Fibroblast of skin of back (primary cell): ENCODE results near the gene CD82.
"Not testable (repeated sequence)": the region's sequence is repeated elsewhere in the genome, so short reads cannot be mapped to it uniquely, and the experiment has no call there.

Experiments used
- DNase-seq: peaks from one replicate; pipeline ENCODE4 v3.0.0-alpha.2; 2013

Gene CD82

GRCh38 chr11:44533921-44534711 is 31.3 kb upstream of the CD82 start:
- no peak for DNase-seq

- no peak for DNase-seq
Measured at GRCh38 chr11:44535191-44535980, 30.1 kb upstream of the CD82 start.

GRCh38 chr11:44536788-44537516 is 28.5 kb upstream of the CD82 start:
- no peak for DNase-seq

- no peak for DNase-seq
Measured at GRCh38 chr11:44537679-44538078, 27.8 kb upstream of the CD82 start.

GRCh38 chr11:44538375-44539054 is 26.9 kb upstream of the CD82 start:
- DNase-seq = peak; percentile 65

GRCh38 chr11:44539971-44540370 is 25.5 kb upstream of the CD82 start:
- no peak for DNase-seq

- no peak for DNase-seq
Measured at GRCh38 chr11:44540667-44541066, 24.8 kb upstream of the CD82 start.

- no peak for DNase-seq
Measured at GRCh38 chr11:44542372-44542771, 23.1 kb upstream of the CD82 start.

- DNase-seq = not testable (repeated sequence)
Measured at GRCh38 chr11:44546984-44547383, 18.5 kb upstream of the CD82 start.

- not testable (repeated sequence) for DNase-seq
Measured at GRCh38 chr11:44547534-44547933, 17.9 kb upstream of the CD82 start.

GRCh38 chr11:44548032-44548695 is 17.3 kb upstream of the CD82 start:
- no peak for DNase-seq

GRCh38 chr11:44548961-44549749 is 16.3 kb upstream of the CD82 start:
- not testable (repeated sequence) for DNase-seq

GRCh38 chr11:44550123-44550522 is 15.3 kb upstream of the CD82 start:
- DNase-seq = no peak

GRCh38 chr11:44551456-44552139 is 13.9 kb upstream of the CD82 start:
- DNase-seq = no peak

- no peak for DNase-seq
Measured at GRCh38 chr11:44555031-44555800, 10.2 kb upstream of the CD82 start.

- DNase-seq = peak; percentile 55
Measured at GRCh38 chr11:44556735-44557409, 8.6 kb upstream of the CD82 start.

GRCh38 chr11:44557464-44557863 is 8.0 kb upstream of the CD82 start:
- DNase-seq = no peak

GRCh38 chr11:44559207-44559939 is 6.1 kb upstream of the CD82 start:
- peak; percentile 16 for DNase-seq
